GM13977 (cell line): ENCODE measurements around the gene TCERG1.

Experiments
- DNase-seq: peaks from one replicate; pipeline ENCODE4 v3.0.0; 2012; ENCODE audit warnings: low spot score
- in situ Hi-C: fragments of 300-500 bp; cut with MboI; formaldehyde crosslinking; loops from one replicate; pipeline ENCODE4 v1.12.0; 2022; ENCODE audit warnings: low sequenced_read_pairs, low pct_unique_long_range_greater_than_20kb, mixed read lengths, inconsistent platforms; ENCODE audit not compliant: unreplicated experiment
- TF ChIP-seq, protein P1 (sequence below): IDR thresholded peaks from 2 replicates; pipeline ENCODE4 v1.5.1; 2012; ENCODE audit warnings: mild to moderate bottlenecking, control low read depth; ENCODE audit not compliant: insufficient read depth; ENCODE audit errors: extremely low read depth, missing control alignments

Gene TCERG1

GRCh38 chr5:146448783-146449519 lies 1.8 kb downstream of the TCERG1 start:
- TF ChIP-seq, protein P1, sequence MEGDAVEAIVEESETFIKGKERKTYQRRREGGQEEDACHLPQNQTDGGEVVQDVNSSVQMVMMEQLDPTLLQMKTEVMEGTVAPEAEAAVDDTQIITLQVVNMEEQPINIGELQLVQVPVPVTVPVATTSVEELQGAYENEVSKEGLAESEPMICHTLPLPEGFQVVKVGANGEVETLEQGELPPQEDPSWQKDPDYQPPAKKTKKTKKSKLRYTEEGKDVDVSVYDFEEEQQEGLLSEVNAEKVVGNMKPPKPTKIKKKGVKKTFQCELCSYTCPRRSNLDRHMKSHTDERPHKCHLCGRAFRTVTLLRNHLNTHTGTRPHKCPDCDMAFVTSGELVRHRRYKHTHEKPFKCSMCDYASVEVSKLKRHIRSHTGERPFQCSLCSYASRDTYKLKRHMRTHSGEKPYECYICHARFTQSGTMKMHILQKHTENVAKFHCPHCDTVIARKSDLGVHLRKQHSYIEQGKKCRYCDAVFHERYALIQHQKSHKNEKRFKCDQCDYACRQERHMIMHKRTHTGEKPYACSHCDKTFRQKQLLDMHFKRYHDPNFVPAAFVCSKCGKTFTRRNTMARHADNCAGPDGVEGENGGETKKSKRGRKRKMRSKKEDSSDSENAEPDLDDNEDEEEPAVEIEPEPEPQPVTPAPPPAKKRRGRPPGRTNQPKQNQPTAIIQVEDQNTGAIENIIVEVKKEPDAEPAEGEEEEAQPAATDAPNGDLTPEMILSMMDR, result no peak
- in situ Hi-C loops, result no loop called here
- DNase-seq, result no peak

DNA sequence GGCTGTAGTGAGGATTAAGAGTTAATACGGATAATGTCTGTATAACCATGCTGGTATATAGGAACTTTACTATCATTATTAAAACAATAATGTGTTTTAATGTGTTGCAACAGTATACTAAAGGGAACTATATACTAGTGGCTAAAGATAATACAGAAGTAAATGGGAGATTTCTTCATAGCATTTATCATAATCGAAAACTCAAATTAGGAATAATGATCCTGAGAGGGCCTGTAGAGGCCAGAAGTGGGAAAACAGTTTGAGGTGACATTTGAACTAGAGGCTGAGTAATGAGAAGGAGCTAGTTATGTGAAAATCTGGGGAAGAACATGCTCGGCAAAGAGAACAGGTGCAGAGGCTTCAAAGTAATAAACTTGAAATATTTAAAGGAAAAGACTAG lies 2.9 kb downstream of the TCERG1 start:
- no peak for DNase-seq
- TF ChIP-seq, protein P1, result no peak
- in situ Hi-C loops, result no loop called here

- TF ChIP-seq, protein P1, result peak; percentile 43
- no peak for DNase-seq
- in situ Hi-C loops, result no loop called here
These were observed 4.3 kb downstream of the TCERG1 start for GRCh38 chr5:146451411-146451810.

DNA sequence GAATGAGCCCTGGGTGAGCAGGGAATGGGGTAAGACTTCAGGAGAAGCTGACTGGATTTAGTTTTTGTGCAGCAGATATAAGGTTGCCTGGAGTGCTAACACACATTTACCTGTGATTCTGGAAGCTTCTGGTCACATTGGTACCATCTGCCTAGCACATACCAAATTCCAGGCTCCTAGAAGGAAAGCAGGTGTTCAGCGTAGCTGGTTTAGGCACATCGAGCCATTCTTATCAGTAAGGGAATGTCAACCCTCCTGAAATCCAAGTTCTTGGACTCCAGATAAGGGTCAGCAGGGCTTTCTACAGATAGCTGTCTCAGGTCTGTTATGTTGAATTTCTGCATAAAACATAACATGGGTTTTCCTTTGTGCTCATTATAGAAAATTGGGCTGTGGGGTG lies 10.3 kb downstream of the TCERG1 start:
- DNase-seq, result no peak
- in situ Hi-C loops, result no loop called here
- TF ChIP-seq, protein P1, result no peak

GRCh38 chr5:146458894-146459293 lies 11.8 kb downstream of the TCERG1 start:
- no peak for DNase-seq
- TF ChIP-seq, protein P1, result no peak
- in situ Hi-C loops, result no loop called here

GRCh38 chr5:146461319-146461718 lies 14.2 kb downstream of the TCERG1 start:
- in situ Hi-C loops, result no loop called here

More at GRCh38 chr5:146461319-146461718, 14.2 kb downstream of the TCERG1 start:
- no peak for DNase-seq
- TF ChIP-seq, protein P1, result no peak
